GM12801 (cell line): ENCODE results near the gene JDP2.

Experiments
- CTCF ChIP-seq: IDR thresholded peaks from one replicate; pipeline ENCODE4 v1.5.1; 2011; ENCODE audit warnings: control low read depth; ENCODE audit not compliant: insufficient read length; ENCODE audit errors: extremely low read depth

JDP2 gene

GRCh38 chr14:75401361-75401760 lies 26.5 kb upstream of the JDP2 start:
- no peak for TF ChIP-seq CTCF

- TF ChIP-seq CTCF = no peak
Observed at GRCh38 chr14:75402867-75403413, 24.9 kb upstream of the JDP2 start.

- TF ChIP-seq CTCF = no peak
Observed at GRCh38 chr14:75404847-75405246, 23.0 kb upstream of the JDP2 start.

- TF ChIP-seq CTCF = no peak
Observed at GRCh38 chr14:75406102-75406501, 21.7 kb upstream of the JDP2 start.

- TF ChIP-seq CTCF = no peak
Observed at GRCh38 chr14:75406856-75407255, 21.0 kb upstream of the JDP2 start.

- TF ChIP-seq CTCF = no peak
Observed at GRCh38 chr14:75409316-75410205, 18.3 kb upstream of the JDP2 start.

GRCh38 chr14:75411214-75411540 lies 16.6 kb upstream of the JDP2 start:
- no peak for TF ChIP-seq CTCF
